Thymus (tissue), 11 donors: Measurements from ENCODE around the gene IGSF3. TPM values are rescaled to one million over a fixed set of nuclear protein-coding genes. Genes with fewer than 3 reads are reported as not detected.
A peak's percentile ranks its signal among the peaks of the same experiment; 100 is the strongest.

Experiments used
- DNase-seq, 9 donors: peaks; one replicate each; pipeline ENCODE4 v3.0.0-alpha.2; 2013; ENCODE audit warnings: low spot score in 9 of 9, low read depth in 6 of 9, missing footprints in 1 of 9
- H3K27ac ChIP-seq, 2 donors: one replicate each; pipeline ENCODE4 v1.5.1; 2013; ENCODE audit warnings: control low read depth in 1 of 2, low read depth in 1 of 2, low read length in 1 of 2, mild to moderate bottlenecking in 1 of 2, moderate library complexity in 1 of 2
- H3K27me3 ChIP-seq, 2 donors: one replicate each; pipeline ENCODE4 v1.5.1; 2013; ENCODE audit warnings: low read length in 1 of 2; ENCODE audit not compliant: control insufficient read depth in 2 of 2, insufficient read depth in 1 of 2
- H3K36me3 ChIP-seq, 2 donors: one replicate each; pipeline ENCODE4 v1.5.1; 2013; ENCODE audit warnings: low read length in 1 of 2, mild to moderate bottlenecking in 1 of 2, moderate library complexity in 1 of 2; ENCODE audit not compliant: control insufficient read depth in 2 of 2, insufficient read depth in 2 of 2
- H3K4me1 ChIP-seq, 2 donors: one replicate each; pipeline ENCODE4 v1.5.1; 2013; ENCODE audit warnings: low read length in 2 of 2; ENCODE audit not compliant: control insufficient read depth in 2 of 2, insufficient read depth in 2 of 2
- H3K4me3 ChIP-seq, 2 donors: one replicate each; pipeline ENCODE4 v1.5.1; 2013; ENCODE audit warnings: low read length in 2 of 2, control low read depth in 1 of 2, mild to moderate bottlenecking in 1 of 2
- H3K9me3 ChIP-seq, 2 donors: one replicate each; pipeline ENCODE4 v1.5.1; 2013; ENCODE audit warnings: low read length in 1 of 2, mild to moderate bottlenecking in 1 of 2; ENCODE audit not compliant: control insufficient read depth in 2 of 2, insufficient read depth in 1 of 2
- WGBS: extraction: QIAGEN DNeasy Blood & Tissue Kit; methylation state at CpG from one replicate; pipeline ENCODE4 v1.1.7; 2013; 5-methylcytosine and 5-hydroxymethylcytosine counted together
- polyA plus RNA-seq: library from polyadenylated mRNA; stranded (reverse); fragments of 200-250 nt; gene quantifications from one replicate; pipeline ENCODE4 v1.2.3, GENCODE V29; 2013
- total RNA-seq: library from RNA; stranded (reverse); fragments of 120-200 nt; gene quantifications from one replicate; pipeline ENCODE4 v1.2.4, GENCODE V29; 2013
- donor health status: healthy.

The IGSF3 gene
- total and polyA plus RNA-seq, 2 donors: 6.4 to 12.5 TPM

- H3K4me3 ChIP-seq: no peak overlapping the region
- no peaks in the 10 kb centered on the region for H3K27me3 ChIP-seq
- no peaks in the 10 kb centered on the region for H3K36me3 ChIP-seq
- no peak for DNase-seq
- H3K9me3 ChIP-seq: no peaks in the 10 kb centered on the region
- WGBS: 92% methylated on average over 3 of the region's 3 CpGs
- H3K27ac ChIP-seq: no peak overlapping the region
- peaks cover 5 to 11% of the 10 kb centered on the region in 2 donors for H3K4me1 ChIP-seq
These were observed 80.8 kb downstream of the IGSF3 start for GRCh38 chr1:116586741-116587143.

- Histone ChIP-seq H3K27ac (no peak overlapping the region), H3K4me3 (no peak overlapping the region), H3K36me3 (no peaks in the 10 kb centered on the region), H3K9me3 (no peaks in the 10 kb centered on the region), H3K27me3 (no peaks in the 10 kb centered on the region), H3K4me1 (peaks cover 9 to 17% of the 10 kb centered on the region in 2 donors)
- DNase-seq: no peak
- 91% methylated on average over 1 of the region's 1 CpG for WGBS
These were observed 81.6 kb downstream of the IGSF3 start for GRCh38 chr1:116585886-116586285.

GRCh38 chr1:116581323-116581885, 86.1 kb downstream of the IGSF3 start:
- Histone ChIP-seq H3K9me3 (no peaks in the 10 kb centered on the region), H3K27me3 (no peaks in the 10 kb centered on the region), H3K4me1 (peaks cover 17 to 20% of the 10 kb centered on the region in 2 donors), H3K36me3 (no peaks in the 10 kb centered on the region), H3K27ac (peak overlapping the region in 1 of 2 donors; percentile 64), H3K4me3 (no peak overlapping the region)
- no peak for DNase-seq
- 89% methylated on average over 3 of the region's 3 CpGs for WGBS

GRCh38 chr1:116580446-116581322, 86.8 kb downstream of the IGSF3 start:
- Histone ChIP-seq H3K4me3 (no peak overlapping the region), H3K4me1 (peaks cover 17 to 20% of the 10 kb centered on the region in 2 donors), H3K36me3 (no peaks in the 10 kb centered on the region), H3K27me3 (no peaks in the 10 kb centered on the region), H3K9me3 (no peaks in the 10 kb centered on the region), H3K27ac (peak overlapping the region in 1 of 2 donors; percentile 64)
- peak in 5 of 9 donors; percentile 41 to 76 (median 45) for DNase-seq
- 53% methylated on average over 7 of the region's 7 CpGs for WGBS

GRCh38 chr1:116579259-116579875, 88.2 kb downstream of the IGSF3 start:
- Histone ChIP-seq H3K4me3 (no peak overlapping the region), H3K4me1 (peaks cover 19 to 20% of the 10 kb centered on the region in 2 donors), H3K27me3 (no peaks in the 10 kb centered on the region), H3K36me3 (no peaks in the 10 kb centered on the region), H3K27ac (no peak overlapping the region), H3K9me3 (no peaks in the 10 kb centered on the region)
- no peak for DNase-seq
- WGBS: 93% methylated on average over 21 of the region's 21 CpGs

- H3K9me3 ChIP-seq: no peaks in the 10 kb centered on the region
- WGBS: 95% methylated on average over 1 of the region's 1 CpG
- no peak for DNase-seq
These were observed 89.0 kb downstream of the IGSF3 start for GRCh38 chr1:116578581-116578980.

GRCh38 chr1:116577759-116578314, 89.7 kb downstream of the IGSF3 start:
- 94% methylated on average over 5 of the region's 5 CpGs for WGBS
- Histone ChIP-seq H3K9me3 (no peaks in the 10 kb centered on the region), H3K27me3 (no peaks in the 10 kb centered on the region), H3K4me3 (no peak overlapping the region), H3K27ac (no peak overlapping the region), H3K36me3 (no peaks in the 10 kb centered on the region), H3K4me1 (peaks cover 19 to 20% of the 10 kb centered on the region in 2 donors)
- no peak for DNase-seq

More at GRCh38 chr1:116578581-116578980, 89.0 kb downstream of the IGSF3 start:
- H3K4me1 ChIP-seq: peaks cover 19 to 20% of the 10 kb centered on the region in 2 donors
- H3K27me3 ChIP-seq: no peaks in the 10 kb centered on the region
- no peaks in the 10 kb centered on the region for H3K36me3 ChIP-seq
- no peak overlapping the region for H3K4me3 ChIP-seq
- H3K27ac ChIP-seq: no peak overlapping the region

- no peaks in the 10 kb centered on the region for H3K9me3 ChIP-seq
- H3K4me1 ChIP-seq: peaks cover 15 to 23% of the 10 kb centered on the region in 2 donors
- H3K27me3 ChIP-seq: peaks cover 0 to 10% of the 10 kb centered on the region in 2 donors
- no peak overlapping the region for H3K4me3 ChIP-seq
- WGBS: 40% methylated on average over 11 of the region's 11 CpGs
- no peak overlapping the region for H3K27ac ChIP-seq
- peak in 7 of 9 donors; percentile 48 to 83 (median 63) for DNase-seq
- no peaks in the 10 kb centered on the region for H3K36me3 ChIP-seq
These were observed 92.8 kb downstream of the IGSF3 start for GRCh38 chr1:116574581-116575291.
